SK-N-MC (cell line): Measurements from ENCODE around the gene CHPF.

Source experiments
- DNase-seq: peaks from one replicate; pipeline ENCODE4 v3.0.0-alpha.2; 2011; ENCODE audit warnings: low read depth, low spot score
- H3K27ac ChIP-seq: fragments of 200-600 bp; sonication (generic); 2 replicates; pipeline ENCODE4 v1.5.1; 2016; ENCODE audit warnings: mixed run types
- H3K36me3 ChIP-seq: fragments of 200-600 bp; sonication (generic); 2 replicates; pipeline ENCODE4 v1.6.1; 2017; ENCODE audit warnings: antibody characterized with exemption, low read length, mixed read lengths; ENCODE audit not compliant: insufficient read depth
- H3K4me3 ChIP-seq: fragments of 200-600 bp; sonication (generic); 2 replicates; pipeline ENCODE4 v1.5.1; 2016
- H3K9ac ChIP-seq: fragments of 200-600 bp; sonication (generic); 2 replicates; pipeline ENCODE4 v1.8.0; 2017; ENCODE audit warnings: mixed run types, mixed read lengths; ENCODE audit not compliant: insufficient read length
- H3K9me3 ChIP-seq: fragments of 200-600 bp; sonication (generic); 2 replicates; pipeline ENCODE4 v1.6.1; 2017; ENCODE audit warnings: low read depth, mild to moderate bottlenecking, antibody characterized with exemption, low read length, moderate library complexity, mixed read lengths
- EZH2 ChIP-seq: fragments of 200-600 bp; sonication (generic); IDR thresholded peaks from one replicate; pipeline ENCODE4 v1.6.1; 2017; ENCODE audit warnings: antibody characterized with exemption
- FOXP2 ChIP-seq: optimal IDR thresholded peaks from 2 replicates; pipeline ENCODE3; 2011; ENCODE audit warnings: mild to moderate bottlenecking, moderate library complexity; ENCODE audit not compliant: insufficient read depth; ENCODE audit errors: extremely low read length, control extremely low read depth
- POLR2AphosphoS5 ChIP-seq: IDR thresholded peaks from 2 replicates; pipeline ENCODE4 v1.6.1; 2012; ENCODE audit warnings: mild to moderate bottlenecking, low read depth, low read length, borderline replicate concordance

CHPF gene

DNA sequence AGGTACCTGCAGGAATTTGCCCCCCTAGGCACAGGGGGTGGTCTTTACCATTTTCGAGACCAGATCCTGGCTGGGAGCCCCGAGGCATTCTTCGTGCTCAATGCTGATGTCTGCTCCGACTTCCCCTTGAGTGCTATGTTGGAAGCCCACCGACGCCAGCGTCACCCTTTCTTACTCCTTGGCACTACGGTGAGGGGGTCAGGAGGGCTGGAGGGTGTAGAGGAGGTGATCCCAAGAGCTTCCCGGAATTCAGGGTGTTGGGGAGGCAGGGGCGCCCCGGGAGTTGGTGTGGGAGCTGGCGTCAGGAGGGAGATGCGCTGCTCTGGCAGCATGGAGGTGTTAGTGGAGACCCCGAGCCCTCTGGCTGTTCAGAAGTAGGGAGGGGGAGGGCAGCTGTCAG, 41.8 kb downstream of the CHPF start:
- Histone ChIP-seq H3K36me3 (no peaks in the 10 kb centered on the region), H3K9me3 (no peaks in the 10 kb centered on the region), H3K27ac (no peak overlapping the region), H3K9ac (no peak overlapping the region), H3K4me3 (no peak overlapping the region)
- no peak for DNase-seq
- TF ChIP-seq FOXP2 (no peak), EZH2 (no peak), POLR2AphosphoS5 (no peak)

- TF ChIP-seq FOXP2 (no peak), EZH2 (no peak), POLR2AphosphoS5 (no peak)
- Histone ChIP-seq H3K9ac (no peak overlapping the region), H3K36me3 (no peaks in the 10 kb centered on the region), H3K27ac (no peak overlapping the region), H3K4me3 (peak overlapping the region; percentile 85; the same call in 1 of the 2 replicates), H3K9me3 (no peaks in the 10 kb centered on the region)
- no peak for DNase-seq
These were observed 43.5 kb downstream of the CHPF start for GRCh38 chr2:219500135-219500534.

- H3K4me3 ChIP-seq, result peak overlapping the region; percentile 85
- DNase-seq, result no peak
- peak overlapping the region; percentile 26 for H3K27ac ChIP-seq
- no peaks in the 10 kb centered on the region for H3K36me3 ChIP-seq
- peak overlapping the region; percentile 95 for H3K9ac ChIP-seq
- no peaks in the 10 kb centered on the region for H3K9me3 ChIP-seq
- TF ChIP-seq EZH2, result no peak
- TF ChIP-seq POLR2AphosphoS5, result no peak
- no peak for TF ChIP-seq FOXP2
These were observed 44.1 kb downstream of the CHPF start for GRCh38 chr2:219499555-219499954.

DNA sequence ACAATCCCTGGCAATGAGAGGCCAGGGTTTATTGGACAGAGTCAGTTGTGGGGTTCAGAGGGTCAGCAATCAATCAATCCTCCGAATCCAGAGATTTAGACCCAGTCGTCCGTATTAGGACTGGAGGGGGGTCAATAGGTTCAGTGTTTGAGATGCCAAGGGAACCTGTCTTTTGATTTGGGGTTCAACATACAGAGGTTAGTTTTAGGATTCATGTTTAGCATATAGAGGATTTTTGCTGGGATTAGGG, 44.6 kb downstream of the CHPF start:
- Histone ChIP-seq H3K9me3 (no peaks in the 10 kb centered on the region), H3K4me3 (peak overlapping the region; percentile 85), H3K27ac (peak overlapping the region; percentile 26; the same call in 1 of the 2 replicates), H3K9ac (peak overlapping the region; percentile 95), H3K36me3 (no peaks in the 10 kb centered on the region)
- DNase-seq, result no peak
- no peak for TF ChIP-seq POLR2AphosphoS5
- TF ChIP-seq EZH2, result no peak
- TF ChIP-seq FOXP2, result no peak

DNA sequence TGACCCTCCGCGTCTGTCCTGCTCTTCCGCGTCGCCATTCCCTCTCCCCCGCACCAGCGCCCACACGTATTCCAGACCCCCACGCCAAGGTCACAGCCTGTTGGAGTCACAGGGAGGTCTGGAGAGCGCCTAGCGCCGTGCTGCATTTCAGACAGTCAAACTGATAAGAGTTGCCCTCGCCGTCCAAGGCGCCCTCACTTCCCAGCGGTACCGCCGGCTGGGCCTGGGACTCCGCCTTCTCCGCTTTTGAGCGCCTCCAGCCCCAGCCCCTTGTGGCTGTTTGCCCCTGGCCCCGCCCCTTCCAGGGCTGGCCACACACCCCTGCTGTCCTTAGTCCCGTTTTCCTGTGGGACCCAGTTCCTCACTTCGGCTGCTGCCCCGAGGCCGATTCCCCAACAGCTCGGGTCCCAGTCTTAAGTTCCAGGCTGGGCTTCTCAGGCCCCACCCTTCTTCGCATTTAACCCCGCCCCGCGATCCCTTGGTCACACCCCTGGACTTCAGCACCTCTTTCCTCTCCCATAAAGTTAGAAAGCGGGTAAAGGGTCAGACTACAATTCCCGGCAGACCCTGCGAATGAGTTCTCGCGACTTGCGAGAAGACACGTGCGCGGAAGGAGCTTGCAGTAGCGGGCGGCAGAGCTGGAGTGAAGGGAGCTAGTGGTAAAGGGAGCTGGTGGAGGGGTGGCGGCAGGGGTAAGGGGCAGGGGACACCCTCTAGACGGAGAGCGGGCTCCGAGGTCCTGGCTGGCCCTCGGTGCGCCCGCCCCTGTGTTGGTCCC, 45.1 kb downstream of the CHPF start, which contains the start of gene GMPPA:
GMPPA (plus strand) TSS at position 612 of the 778 bp plus-strand sequence. CDS start 1,085 bp downstream, outside the sequence.
- no peaks in the 10 kb centered on the region for H3K36me3 ChIP-seq
- peak within 1 kb of the TSS; percentile 85 for H3K4me3 ChIP-seq
- H3K9me3 ChIP-seq, result no peaks in the 10 kb centered on the region
- H3K9ac ChIP-seq, result peak within 1 kb of the TSS; percentile 95
- TF ChIP-seq FOXP2, result peak; percentile 14
- peak; percentile 74 for TF ChIP-seq POLR2AphosphoS5
- TF ChIP-seq EZH2, result no peak
- peak within 1 kb of the TSS; percentile 26 for H3K27ac ChIP-seq
- DNase-seq, result peak; percentile 96

DNA sequence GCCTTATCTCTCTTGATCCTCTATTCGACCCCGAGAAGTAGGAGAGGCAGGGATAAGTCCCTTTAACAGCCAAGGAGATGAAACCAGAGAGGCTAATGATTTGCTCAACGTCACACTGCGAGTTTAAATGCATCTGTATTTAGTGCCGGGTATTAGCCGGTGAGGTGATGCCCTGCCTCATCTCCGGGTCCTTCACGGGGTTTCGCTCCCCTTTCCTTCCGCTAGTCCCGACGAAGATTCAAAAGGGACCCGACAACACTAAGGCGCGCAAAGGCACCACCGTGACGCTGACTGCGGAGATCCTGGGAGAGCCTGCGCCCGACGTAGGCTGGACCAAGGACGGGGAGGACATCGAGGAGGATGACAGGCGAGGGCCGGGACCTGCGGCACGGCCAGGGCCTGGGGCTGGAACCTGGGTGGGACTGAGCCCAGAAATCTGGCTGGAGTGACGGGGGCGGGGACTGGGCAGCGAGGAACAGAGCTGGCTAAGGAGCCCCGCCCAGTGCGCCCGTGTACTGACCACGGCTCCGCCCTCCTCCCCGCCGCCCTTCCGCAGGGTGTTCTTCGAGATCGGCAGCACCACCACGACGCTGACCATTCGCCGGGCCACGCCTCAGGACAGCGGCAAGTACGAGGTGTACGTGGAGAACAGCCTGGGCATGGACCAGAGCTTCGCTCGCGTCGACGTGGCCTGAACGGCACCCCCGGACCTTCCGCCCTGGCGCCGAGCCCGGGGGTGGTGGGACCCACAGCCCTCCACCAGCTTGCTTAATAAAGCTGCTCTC, 45.9 kb downstream of the CHPF start:
- no peak for DNase-seq
- no peak for TF ChIP-seq EZH2
- no peak for TF ChIP-seq POLR2AphosphoS5
- no peak for TF ChIP-seq FOXP2
- H3K36me3 ChIP-seq, result no peaks in the 10 kb centered on the region
- H3K9me3 ChIP-seq, result no peaks in the 10 kb centered on the region
- no peak overlapping the region for H3K27ac ChIP-seq
- H3K9ac ChIP-seq, result peak overlapping the region; percentile 53
- H3K4me3 ChIP-seq, result peak overlapping the region; percentile 85

- no peak overlapping the region for H3K27ac ChIP-seq
- TF ChIP-seq POLR2AphosphoS5 (no peak), FOXP2 (no peak), EZH2 (no peak)
- H3K36me3 ChIP-seq, result no peaks in the 10 kb centered on the region
- no peak overlapping the region for H3K9ac ChIP-seq
- no peak overlapping the region for H3K4me3 ChIP-seq
- no peaks in the 10 kb centered on the region for H3K9me3 ChIP-seq
- no peak for DNase-seq
These were observed 46.6 kb downstream of the CHPF start for GRCh38 chr2:219496825-219497494.

DNA sequence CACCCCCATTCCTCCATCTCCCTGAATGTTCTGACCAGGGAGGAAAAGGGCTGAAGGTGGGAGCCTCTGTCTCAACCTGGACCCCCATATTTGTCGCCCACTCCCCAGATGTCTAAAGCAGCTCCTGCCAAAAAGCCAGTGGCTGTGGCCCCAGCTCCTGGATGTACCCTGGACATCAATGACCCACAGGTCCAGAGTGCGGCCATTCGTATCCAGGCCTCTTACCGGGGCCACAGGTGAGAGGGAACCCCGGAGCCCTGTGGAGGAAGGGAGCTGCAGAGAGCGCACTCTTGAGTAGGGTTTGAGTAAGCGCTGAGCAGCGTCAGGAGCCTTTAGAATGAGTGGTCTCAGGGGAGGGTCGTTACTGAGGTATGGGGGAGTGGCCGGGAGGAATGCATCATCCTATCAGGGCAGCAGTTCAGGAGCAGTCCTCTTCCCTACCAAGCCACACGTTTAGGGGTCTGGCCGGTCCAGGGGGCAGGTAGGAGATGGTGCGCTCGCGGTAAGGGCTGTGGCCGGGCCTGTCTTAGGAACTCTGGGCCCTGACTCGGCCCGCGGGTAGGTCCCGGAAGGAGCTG, 47.3 kb downstream of the CHPF start:
- H3K36me3 ChIP-seq, result no peaks in the 10 kb centered on the region
- DNase-seq, result no peak
- no peak for TF ChIP-seq FOXP2
- TF ChIP-seq EZH2, result no peak
- no peak for TF ChIP-seq POLR2AphosphoS5
- H3K9ac ChIP-seq, result no peak overlapping the region
- H3K9me3 ChIP-seq, result no peaks in the 10 kb centered on the region
- H3K27ac ChIP-seq, result no peak overlapping the region
- H3K4me3 ChIP-seq, result no peak overlapping the region
